Measurements from ENCODE around the gene RPS6KB2. TPM values are rescaled to one million over a fixed set of nuclear protein-coding genes. Genes with fewer than 3 reads are reported as not detected.

RPS6KB2 gene
- total and polyA plus RNA-seq, 2 of the 4 experiments (the other 2 are of a cell fraction) = 50.7 to 58.4 TPM

- H4K20me1 ChIP-seq (ENCODE audit: insufficient read depth, low read length) = no peaks in the 10 kb centered on the region
- H2BK20ac ChIP-seq (ENCODE audit: low read depth, low read length) = no peak overlapping the region
- H3K56ac ChIP-seq (ENCODE audit: extremely low read depth, insufficient read depth, low read length) = no peak overlapping the region
- H3K4me2 ChIP-seq (ENCODE audit: low read depth, low read length) = no peak overlapping the region
- no peak overlapping the region for H2AK9ac ChIP-seq (replicated peaks; ENCODE audit: low read depth, low read length, poor library complexity)
- H2BK5ac ChIP-seq (ENCODE audit: low read depth, low read length, poor library complexity, severe bottlenecking) = no peak overlapping the region
- dilution Hi-C loops (cut with HindIII; ENCODE audit: low sequenced_read_pairs, unreplicated experiment) (no loop called here), in situ Hi-C loops (cut with MboI; ENCODE audit: low sequenced_read_pairs) (no loop called here), intact Hi-C loops (cut with micrococcal nuclease) (no loop called here)
- H3K9ac ChIP-seq (ENCODE audit: low read depth, low read length) = no peak overlapping the region
- no peak overlapping the region for H4K5ac ChIP-seq (ENCODE audit: low read depth, low read length)
- no peak for DNase-seq
- no peak overlapping the region for H3K27ac ChIP-seq (ENCODE audit: insufficient read depth, low read length)
- H4K8ac ChIP-seq (ENCODE audit: low read depth in 2 of 2, low read length in 2 of 2) = no peak overlapping the region
- no peaks in the 10 kb centered on the region for H3K4me1 ChIP-seq (ENCODE audit: control insufficient read depth, insufficient read depth, low read length)
- H3K23ac ChIP-seq (ENCODE audit: low read depth, low read length) = no peak overlapping the region
- no peaks in the 10 kb centered on the region for H3K36me3 ChIP-seq (ENCODE audit: control insufficient read depth, insufficient read depth, low read length)
- H2AK5ac ChIP-seq (ENCODE audit: low read depth, low read length) = no peak overlapping the region
- BruUV-seq (replicated peaks) = no TSS peak
- no peak overlapping the region for H2BK15ac ChIP-seq (ENCODE audit: low read depth, low read length)
- WGBS, 2 experiments (ENCODE audit: extremely low coverage in 2 of 2, insufficient read length in 1 of 2) = 68% methylated on average over 5 of the region's 12 CpGs; no CpG with 5 or more reads in 1 of the 2 experiments
- TF ChIP-seq BHLHE40 (IDR thresholded peaks at IDR 0.05; ENCODE audit: low read depth, low read length) (no peak), CEBPB (IDR thresholded peaks at IDR 0.05; ENCODE audit: low read depth, low read length) (no peak), FOS (IDR thresholded peaks at IDR 0.05; ENCODE audit: low read depth, low read length) (no peak), CTCF (conservative IDR thresholded peaks at IDR 0.05; ENCODE audit: low read depth, low read length) (no peak), NFE2L2 (IDR thresholded peaks at IDR 0.05; ENCODE audit: low read depth, low read length) (no peak), MAZ (IDR thresholded peaks at IDR 0.05; ENCODE audit: borderline replicate concordance, low read depth, low read length) (no peak), MXI1 (IDR thresholded peaks at IDR 0.05; ENCODE audit: borderline replicate concordance, low read depth, low read length) (no peak), USF2 (IDR thresholded peaks at IDR 0.05; ENCODE audit: low read depth, low read length) (no peak), RFX5 (IDR thresholded peaks at IDR 0.05; ENCODE audit: low read depth, low read length) (no peak), RAD21 (IDR thresholded peaks at IDR 0.05; ENCODE audit: low read length) (no peak), POLR2A (IDR thresholded peaks at IDR 0.05; ENCODE audit: low read depth, low read length) (no peak), MAFK (IDR thresholded peaks at IDR 0.05; ENCODE audit: low read depth, low read length) (no peak), RCOR1 (IDR thresholded peaks at IDR 0.05; ENCODE audit: insufficient replicate concordance, low read length) (no peak), ELK1 (IDR thresholded peaks at IDR 0.05; ENCODE audit: borderline replicate concordance, low read depth, low read length) (no peak), SMC3 (IDR thresholded peaks at IDR 0.05; ENCODE audit: low read depth, low read length) (no peak), CHD1 (IDR thresholded peaks at IDR 0.05; ENCODE audit: low read depth, low read length) (no peak)
- H3K79me1 ChIP-seq (ENCODE audit: low read depth in 1 of 2, low read length in 2 of 2) = no peaks in the 10 kb centered on the region
- CTCF ChIA-PET = no interaction called here
- no peaks in the 10 kb centered on the region for H3K9me1 ChIP-seq (ENCODE audit: insufficient read depth, low read length)
- H3K27me3 ChIP-seq (ENCODE audit: control insufficient read depth, insufficient read depth, low read length) = peaks cover 47% of the 10 kb centered on the region
- POLR2A ChIA-PET (ENCODE audit: unreplicated experiment) = no interaction called here
- no peak overlapping the region for H3K18ac ChIP-seq (ENCODE audit: low read depth, low read length)
- H3K4ac ChIP-seq (ENCODE audit: low read depth, low read length) = no peak overlapping the region
- no peak overlapping the region for H2BK120ac ChIP-seq (ENCODE audit: low read depth, low read length)
- ATAC-seq (ENCODE audit: low read depth) = no peak
- H2AFZ ChIP-seq (replicated peaks; ENCODE audit: low read length, poor library complexity) = no peak overlapping the region
- H3K14ac ChIP-seq (replicated peaks; ENCODE audit: low read depth, low read length) = no peak overlapping the region
- H3K4me3 ChIP-seq (ENCODE audit: insufficient read depth, low read depth, low read length) = no peak overlapping the region
- no peaks in the 10 kb centered on the region for H3K9me3 ChIP-seq (ENCODE audit: control insufficient read depth, insufficient read depth, low read length)
- H4K91ac ChIP-seq (ENCODE audit: insufficient read depth, low read depth, low read length) = no peak overlapping the region
These were observed 20.6 kb upstream of the RPS6KB2 start for GRCh38 chr11:67407688-67408163.
